HCT116 (cell line): Measurements from ENCODE around the gene C13orf46. TPM values are rescaled to one million over a fixed set of nuclear protein-coding genes. Genes with fewer than 3 reads are reported as not detected.

ENCODE experiments used
- ATAC-seq: fragments of 200-7000 bp; cut with Tn5 transposase; 2 replicates; pipeline ENCODE4 v1.9.1; 2020; ENCODE audit warnings: mild to moderate bottlenecking, moderate library complexity
- BruUV-seq: library from RNA; stranded (reverse); fragments of 400-500 nt; replicated peaks from 2 replicates; lab custom pipeline; 2021; lab: Mats Ljungman, UMichigan
- CTCF ChIA-PET: fragments of 300-600 bp; sonication (Branson Sonifier 250); formaldehyde crosslinking; loops from one replicate; lab custom pipeline; 2021; ENCODE audit warnings: antibody characterized with exemption; lab: Charles Lee
- POLR2A ChIA-PET: fragments of 300-600, 350-600 bp; sonication (Branson Sonifier 250); formaldehyde crosslinking; loops from one replicate; lab custom pipeline; 2021; ENCODE audit warnings: antibody characterized with exemption; lab: Charles Lee
- RAD21 ChIA-PET, 2 experiments: fragments of 300-600 bp; sonication (Branson Sonifier 250); formaldehyde crosslinking; loops; one replicate each; lab custom pipeline; 2023; ENCODE audit warnings: low total read pairs in 2 of 2; ENCODE audit not compliant: uncharacterized antibody in 2 of 2, unreplicated experiment in 2 of 2, low non-redundant PET in 1 of 2; lab: Charles Lee
- DNase-seq: peaks from one replicate; pipeline ENCODE4 v3.0.0-alpha.2; 2010; ENCODE audit warnings: low read depth, low spot score
- H2AFZ ChIP-seq: fragments of 200-600 bp; shearing (Covaris generic), sonication (generic); 2 replicates; pipeline ENCODE4 v1.6.1; 2017; ENCODE audit warnings: low read depth, mixed run types, mixed read lengths, antibody characterized with exemption, low read length; ENCODE audit not compliant: poor library complexity, severe bottlenecking
- H3K27ac ChIP-seq: 2 replicates; pipeline ENCODE4 v1.5.1; 2012; ENCODE audit warnings: low read depth, low read length
- H3K27me3 ChIP-seq: fragments of 200-600 bp; sonication (generic); 2 replicates; pipeline ENCODE4 v1.6.1; 2016; ENCODE audit warnings: mixed run types, low read length, mixed read lengths; ENCODE audit not compliant: insufficient read depth
- H3K36me3 ChIP-seq, 2 experiments: fragments of 200-500 bp in 1 of 2; fragments of 200-600 bp in 1 of 2; sonication (Bioruptor generic) in 1 of 2; sonication (generic) in 1 of 2; 2 replicates each; pipeline versions ENCODE4 v1.5.1 to v1.6.1; 2014 to 2016; ENCODE audit warnings: low read length in 2 of 2, inconsistent platforms in 1 of 2, mixed read lengths in 1 of 2, mixed run types in 1 of 2; ENCODE audit not compliant: insufficient read depth in 2 of 2, control insufficient read depth in 1 of 2
- H3K4me1 ChIP-seq, 2 experiments: fragments of 200-600 bp in 1 of 2; sonication (generic) in 1 of 2; 2 replicates each; pipeline versions ENCODE4 v1.5.1 to v1.6.1; 2012 to 2017; ENCODE audit warnings: low read length in 2 of 2, inconsistent platforms in 1 of 2, mild to moderate bottlenecking in 1 of 2, mixed read lengths in 1 of 2, mixed run types in 1 of 2, moderate library complexity in 1 of 2; ENCODE audit not compliant: insufficient read depth in 2 of 2, control insufficient read depth in 1 of 2
- H3K4me2 ChIP-seq: fragments of 200-600 bp; sonication (generic); 2 replicates; pipeline ENCODE4 v1.6.1; 2017; ENCODE audit warnings: mixed run types, low read length, mixed read lengths
- H3K4me3 ChIP-seq, 2 experiments: fragments of 200-600 bp in 1 of 2; sonication (generic) in 1 of 2; replicated peaks in 1 of 2; 2 replicates each; pipeline ENCODE4 v1.5.1; 2011 to 2016; ENCODE audit warnings: low read length in 2 of 2, control low read depth in 1 of 2, low read depth in 1 of 2, mild to moderate bottlenecking in 1 of 2, mixed read lengths in 1 of 2, mixed run types in 1 of 2
- H3K79me2 ChIP-seq: fragments of 200-600 bp; sonication (generic); 2 replicates; pipeline ENCODE4 v1.6.1; 2017; ENCODE audit warnings: mild to moderate bottlenecking, mixed run types, low read length, moderate library complexity, mixed read lengths; ENCODE audit not compliant: insufficient read depth
- H3K9ac ChIP-seq: fragments of 200-600 bp; sonication (generic); 2 replicates; pipeline ENCODE4 v1.6.1; 2016; ENCODE audit warnings: low read length, mixed read lengths
- H3K9me2 ChIP-seq: fragments of 200-600 bp; sonication (generic), shearing (Covaris generic); 2 replicates; pipeline ENCODE4 v1.6.1; 2017; ENCODE audit warnings: mixed run types, mild to moderate bottlenecking, moderate library complexity; ENCODE audit not compliant: insufficient read depth
- H3K9me3 ChIP-seq, 2 experiments: fragments of 200-500 bp in 1 of 2; fragments of 200-600 bp in 1 of 2; sonication (Bioruptor generic) in 1 of 2; sonication (generic) in 1 of 2; 2 replicates each; pipeline ENCODE4 v1.6.1; 2014 to 2017; ENCODE audit warnings: low read length in 2 of 2, mixed read lengths in 2 of 2, inconsistent platforms in 1 of 2, low read depth in 1 of 2, mild to moderate bottlenecking in 1 of 2, mixed run types in 1 of 2, moderate library complexity in 1 of 2; ENCODE audit not compliant: control insufficient read depth in 1 of 2, insufficient read depth in 1 of 2
- H4K20me1 ChIP-seq: fragments of 200-600 bp; sonication (generic), shearing (Covaris generic); 2 replicates; pipeline ENCODE4 v1.6.1; 2017; ENCODE audit warnings: mixed run types, mild to moderate bottlenecking, moderate library complexity; ENCODE audit not compliant: insufficient read depth
- CBX3 ChIP-seq: IDR thresholded peaks from 2 replicates; pipeline ENCODE4 v1.6.1; 2012; ENCODE audit warnings: low read depth
- CEBPB ChIP-seq: IDR thresholded peaks from 2 replicates; pipeline ENCODE4 v1.6.1; 2012; ENCODE audit warnings: low read depth
- ELF1 ChIP-seq: IDR thresholded peaks from 2 replicates; pipeline ENCODE4 v1.6.1; 2012; ENCODE audit warnings: low read depth, borderline replicate concordance
- EZH2 ChIP-seq: fragments of 200-600 bp; sonication (generic); IDR thresholded peaks from 2 replicates; pipeline ENCODE4 v1.6.1; 2017; ENCODE audit warnings: antibody characterized with exemption, mixed run types
- EZH2phosphoT487 ChIP-seq: fragments of 200-600 bp; IDR thresholded peaks from 2 replicates; pipeline ENCODE4 v1.6.1; 2018; ENCODE audit warnings: antibody characterized with exemption, borderline replicate concordance
- POLR2AphosphoS5 ChIP-seq: IDR thresholded peaks from 2 replicates; pipeline ENCODE4 v1.6.1; 2011; ENCODE audit warnings: mild to moderate bottlenecking, low read depth, low read length, moderate library complexity
- SIN3A ChIP-seq: IDR thresholded peaks from 2 replicates; pipeline ENCODE4 v1.6.1; 2012; ENCODE audit warnings: low read depth
- SP1 ChIP-seq: IDR thresholded peaks from 2 replicates; pipeline ENCODE4 v1.6.1; 2012; ENCODE audit warnings: low read depth
- SRF ChIP-seq: IDR thresholded peaks from 2 replicates; pipeline ENCODE4 v1.6.1; 2012; ENCODE audit warnings: low read depth
- TCF7L2 ChIP-seq: IDR thresholded peaks from 2 replicates; pipeline ENCODE4 v1.7.0; 2011; ENCODE audit warnings: borderline replicate concordance, inconsistent platforms; ENCODE audit not compliant: insufficient read depth, insufficient read length; ENCODE audit errors: extremely low read depth
- intact Hi-C: fragments of 100-400 bp; cut with micrococcal nuclease; formaldehyde crosslinking; loops from 2 replicates; pipeline ENCODE4 v1.10.0; 2022
- total RNA-seq: library from RNA; stranded (reverse); gene quantifications from one replicate; pipeline ENCODE4 v1.2.1, GENCODE V29; 2021; ENCODE audit not compliant: unreplicated experiment
- TF ChIP-seq, protein P1 (sequence below): IDR thresholded peaks from 2 replicates; pipeline ENCODE4 v1.6.1; 2012
- TF ChIP-seq, protein P2 (sequence below): IDR thresholded peaks from 2 replicates; pipeline ENCODE4 v1.6.1; 2012

C13orf46 gene
- total RNA-seq, 1 experiment from 2014 or later: 0.93 TPM

DNA sequence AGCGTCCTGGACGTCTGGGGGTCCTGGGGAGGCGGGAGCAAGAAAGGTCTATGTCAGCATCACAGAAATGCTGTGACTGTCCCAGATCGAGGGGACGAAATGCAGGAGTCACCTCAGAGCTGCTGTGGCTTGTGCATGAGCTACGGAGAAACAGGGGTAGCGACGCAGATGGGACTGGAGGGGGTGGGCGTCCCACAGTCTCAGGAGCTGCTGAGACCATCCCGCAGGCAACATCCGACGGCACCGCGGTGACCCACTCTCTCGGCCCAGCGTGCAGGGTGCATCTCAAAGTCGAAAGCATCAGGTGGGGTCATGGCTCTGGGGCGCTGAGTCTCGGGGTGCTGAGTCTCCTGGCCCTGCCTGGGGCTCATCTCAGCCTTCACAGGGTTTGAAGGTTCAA is 37.4 kb upstream of the C13orf46 start:
- TF ChIP-seq, protein P1, sequence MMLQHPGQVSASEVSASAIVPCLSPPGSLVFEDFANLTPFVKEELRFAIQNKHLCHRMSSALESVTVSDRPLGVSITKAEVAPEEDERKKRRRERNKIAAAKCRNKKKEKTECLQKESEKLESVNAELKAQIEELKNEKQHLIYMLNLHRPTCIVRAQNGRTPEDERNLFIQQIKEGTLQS: no peak
- TF ChIP-seq, protein P2, sequence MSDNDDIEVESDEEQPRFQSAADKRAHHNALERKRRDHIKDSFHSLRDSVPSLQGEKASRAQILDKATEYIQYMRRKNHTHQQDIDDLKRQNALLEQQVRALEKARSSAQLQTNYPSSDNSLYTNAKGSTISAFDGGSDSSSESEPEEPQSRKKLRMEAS: no peak
- no peak for TF ChIP-seq ELF1
- no peak for TF ChIP-seq SIN3A
- no peak for TF ChIP-seq SRF
- no peak for TF ChIP-seq CBX3
- TF ChIP-seq EZH2: no peak
- no peak for TF ChIP-seq POLR2AphosphoS5
- TF ChIP-seq CEBPB: no peak
- no peak for TF ChIP-seq TCF7L2
- TF ChIP-seq EZH2phosphoT487: no peak
- TF ChIP-seq SP1: no peak
- TF ChIP-seq, all 23 proteins: peak for 0
- H3K79me2 ChIP-seq: no peaks in the 10 kb centered on the region
- no peaks in the 10 kb centered on the region for H3K4me1 ChIP-seq
- H3K36me3 ChIP-seq: no peaks in the 10 kb centered on the region
- POLR2A ChIA-PET: no interaction called here
- CTCF ChIA-PET: no interaction called here
- no peak overlapping the region for H3K4me3 ChIP-seq
- no peaks in the 10 kb centered on the region for H3K9me2 ChIP-seq
- no peak overlapping the region for H3K4me2 ChIP-seq
- no TSS peak for BruUV-seq
- no peak overlapping the region for H3K27ac ChIP-seq
- no peaks in the 10 kb centered on the region for H3K27me3 ChIP-seq
- DNase-seq (no peak), ATAC-seq (no peak)
- no peaks in the 10 kb centered on the region for H4K20me1 ChIP-seq
- H2AFZ ChIP-seq: no peak overlapping the region
- no peak overlapping the region for H3K9ac ChIP-seq
- no peaks in the 10 kb centered on the region for H3K9me3 ChIP-seq
- RAD21 ChIA-PET: no interaction called here
- intact Hi-C loops: no loop called here
